Measurements from ENCODE around the gene VPREB3.

Gene VPREB3

GRCh38 chr22:23754220-23754919, at the start of gene VPREB3:
Gene VPREB3 (minus strand): TSS chr22:23754425. CDS start chr22:23754363, 62 bp downstream.
- no peak for DNase-seq (ENCODE audit: low read depth in 2 of 2)

- no peak for DNase-seq (ENCODE audit: low read depth in 2 of 2)
These were observed 49.0 kb upstream of the VPREB3 start for GRCh38 chr22:23803001-23803819.

- no peak for DNase-seq (ENCODE audit: low read depth in 2 of 2)
These were observed 47.7 kb upstream of the VPREB3 start for GRCh38 chr22:23801886-23802377.

- no peak for DNase-seq (ENCODE audit: low read depth in 2 of 2)
These were observed 47.1 kb upstream of the VPREB3 start for GRCh38 chr22:23801238-23801821.

GRCh38 chr22:23800297-23801237, 46.3 kb upstream of the VPREB3 start:
- DNase-seq (ENCODE audit: low read depth in 2 of 2): no peak

- no peak for DNase-seq (ENCODE audit: low read depth in 2 of 2)
These were observed 42.2 kb upstream of the VPREB3 start for GRCh38 chr22:23796461-23796860.

GRCh38 chr22:23793326-23793725, 39.1 kb upstream of the VPREB3 start:
- no peak for DNase-seq (ENCODE audit: low read depth in 2 of 2)

- DNase-seq (ENCODE audit: low read depth in 2 of 2): no peak
These were observed 37.8 kb upstream of the VPREB3 start for GRCh38 chr22:23791738-23792645.

- DNase-seq (ENCODE audit: low read depth in 2 of 2): no peak
These were observed 36.9 kb upstream of the VPREB3 start for GRCh38 chr22:23790819-23791737.

GRCh38 chr22:23789638-23790037, 35.4 kb upstream of the VPREB3 start:
- DNase-seq (ENCODE audit: low read depth in 2 of 2): no peak

GRCh38 chr22:23789121-23789520, 34.9 kb upstream of the VPREB3 start:
- no peak for DNase-seq (ENCODE audit: low read depth in 2 of 2)

GRCh38 chr22:23787910-23788309, 33.7 kb upstream of the VPREB3 start:
- no peak for DNase-seq (ENCODE audit: low read depth in 2 of 2)

GRCh38 chr22:23787600-23787896, 33.3 kb upstream of the VPREB3 start:
- DNase-seq (ENCODE audit: low read depth in 2 of 2): no peak

- peak; percentile 82 to 85 for DNase-seq (ENCODE audit: low read depth in 2 of 2)
These were observed 32.8 kb upstream of the VPREB3 start, which contains the start of gene SMARCB1 for GRCh38 chr22:23786752-23787599. Gene SMARCB1 (plus strand): TSS chr22:23786966. CDS start chr22:23787170, 204 bp downstream.

GRCh38 chr22:23786261-23786710, 32.1 kb upstream of the VPREB3 start:
- no peak for DNase-seq (ENCODE audit: low read depth in 2 of 2)

- DNase-seq (ENCODE audit: low read depth in 2 of 2): no peak
These were observed 30.0 kb upstream of the VPREB3 start for GRCh38 chr22:23784215-23784732.

- DNase-seq (ENCODE audit: low read depth in 2 of 2): no peak
These were observed 29.3 kb upstream of the VPREB3 start for GRCh38 chr22:23783265-23784150.
